ENCODE measurements around the gene TRIM38. TPM values are rescaled to one million over a fixed set of nuclear protein-coding genes. Genes with fewer than 3 reads are reported as not detected.

Gene TRIM38
- total and polyA plus RNA-seq, 2 of the 13 experiments (the other 11 are each of a cell fraction or from before 2014, with no cell fraction given), result 2.5 to 3.1 TPM

- TF ChIP-seq ARID4A (CRISPR knock-in tag; IDR thresholded peaks at IDR 0.05; ENCODE audit: borderline replicate concordance) (peak; percentile 76), DNMT1 (CRISPR knock-in tag; IDR thresholded peaks at IDR 0.05) (0 out of 2 replicates have a peak, but pooled peaks have one; percentile 68), NFKBIZ (CRISPR knock-in tag; IDR thresholded peaks at IDR 0.05) (no peak), ERF (CRISPR knock-in tag; IDR thresholded peaks at IDR 0.05) (0 out of 2 replicates have a peak, but pooled peaks have one; percentile 25), YEATS4 (CRISPR knock-in tag; IDR thresholded peaks at IDR 0.05; ENCODE audit: borderline replicate concordance) (no peak; the same call in 1 of the 2 replicates), ZBTB20 (CRISPR knock-in tag; IDR thresholded peaks at IDR 0.05; ENCODE audit: borderline replicate concordance, low read depth) (peak; percentile 48; the same call in 1 of the 2 replicates), KDM2A (CRISPR knock-in tag; IDR thresholded peaks at IDR 0.05; ENCODE audit: borderline replicate concordance, low read depth) (peak; percentile 41; the same call in 1 of the 2 replicates), ZNF253 (CRISPR knock-in tag; IDR thresholded peaks at IDR 0.05; ENCODE audit: borderline replicate concordance) (0 out of 2 replicates have a peak, but pooled peaks have one; percentile 19), ZNF589 (CRISPR knock-in tag; conservative IDR thresholded peaks at IDR 0.05) (no peak), HHEX (CRISPR knock-in tag; IDR thresholded peaks at IDR 0.05) (no peak), ZNF83 (CRISPR knock-in tag; IDR thresholded peaks at IDR 0.05; ENCODE audit: borderline replicate concordance) (0 out of 2 replicates have a peak, but pooled peaks have one; percentile 57), GABPB1 (CRISPR knock-in tag; IDR thresholded peaks at IDR 0.05) (peak; percentile 45; the same call in 1 of the 2 replicates), ZNF432 (CRISPR knock-in tag; IDR thresholded peaks at IDR 0.05; ENCODE audit: borderline replicate concordance) (no peak), MEF2D (CRISPR knock-in tag; IDR thresholded peaks at IDR 0.05) (peak; percentile 75), AKAP8 (CRISPR knock-in tag; IDR thresholded peaks at IDR 0.05) (0 out of 2 replicates have a peak, but pooled peaks have one; percentile 31), GMEB2 (CRISPR knock-in tag; IDR thresholded peaks at IDR 0.05; ENCODE audit: low read depth) (no peak), NAIF1 (CRISPR knock-in tag; IDR thresholded peaks at IDR 0.05; ENCODE audit: borderline replicate concordance) (peak; percentile 58; the same call in 1 of the 2 replicates), ZNF891 (CRISPR knock-in tag; IDR thresholded peaks at IDR 0.05) (peak; percentile 75; the same call in 1 of the 2 replicates), ZNF720 (CRISPR knock-in tag; IDR thresholded peaks at IDR 0.05) (no peak), ZNF3 (CRISPR knock-in tag; IDR thresholded peaks at IDR 0.05) (no peak)
These were observed 58.9 kb downstream of the TRIM38 start (continued) for GRCh38 chr6:26021350-26022131.
